H9 (cell line): ENCODE measurements around the gene EFCAB6. TPM values are rescaled to one million over a fixed set of nuclear protein-coding genes. Genes with fewer than 3 reads are reported as not detected.

ENCODE experiments used
- DNase-seq: peaks from one replicate; pipeline ENCODE4 v3.0.0-alpha.2; 2017
- H2AFZ ChIP-seq: one replicate; pipeline ENCODE4 v1.6.1; 2013; ENCODE audit warnings: mild to moderate bottlenecking, low read length, control low read depth, moderate library complexity
- H2AK5ac ChIP-seq: 2 replicates; pipeline ENCODE4 v1.6.1; 2013; ENCODE audit warnings: low read length, control low read depth, mixed read lengths; ENCODE audit not compliant: insufficient read length
- H2BK120ac ChIP-seq: one replicate; pipeline ENCODE4 v1.6.1; 2013; ENCODE audit warnings: low read depth, mild to moderate bottlenecking, low read length, control low read depth, inconsistent platforms; ENCODE audit not compliant: poor library complexity, severe bottlenecking
- H2BK12ac ChIP-seq: 2 replicates; pipeline ENCODE4 v1.6.1; 2013; ENCODE audit warnings: low read length, control low read depth, mixed read lengths, low read depth; ENCODE audit not compliant: insufficient read length
- H2BK15ac ChIP-seq: 2 replicates; pipeline ENCODE4 v1.6.1; 2013; ENCODE audit warnings: low read depth, low read length, control low read depth
- H2BK20ac ChIP-seq: one replicate; pipeline ENCODE4 v1.6.1; 2013; ENCODE audit warnings: low read depth, mild to moderate bottlenecking, low read length, control low read depth, inconsistent platforms; ENCODE audit not compliant: poor library complexity, severe bottlenecking
- H2BK5ac ChIP-seq: 2 replicates; pipeline ENCODE4 v1.6.1; 2013; ENCODE audit warnings: low read length, control low read depth, mixed read lengths; ENCODE audit not compliant: insufficient read length
- H3K14ac ChIP-seq: 2 replicates; pipeline ENCODE4 v1.6.1; 2013; ENCODE audit warnings: low read length, control low read depth; ENCODE audit not compliant: insufficient read depth
- H3K18ac ChIP-seq: 2 replicates; pipeline ENCODE4 v1.6.1; 2013; ENCODE audit warnings: low read depth, mild to moderate bottlenecking, mixed read lengths, low read length, control low read depth; ENCODE audit not compliant: insufficient read length
- H3K23ac ChIP-seq: 2 replicates; pipeline ENCODE4 v1.6.1; 2013; ENCODE audit warnings: low read length, control low read depth, mixed read lengths, low read depth; ENCODE audit not compliant: insufficient read length
- H3K23me2 ChIP-seq: 2 replicates; pipeline ENCODE4 v1.6.1; 2013; ENCODE audit warnings: low read depth, mild to moderate bottlenecking, mixed read lengths, low read length, control low read depth; ENCODE audit not compliant: insufficient read length, poor library complexity, severe bottlenecking
- H3K27ac ChIP-seq: 2 replicates; pipeline ENCODE4 v1.5.1; 2013; ENCODE audit warnings: low read length, control low read depth, mixed read lengths, low read depth; ENCODE audit not compliant: insufficient read length
- H3K27me3 ChIP-seq: 2 replicates; pipeline ENCODE4 v1.6.1; 2013; ENCODE audit warnings: low read length, control low read depth, inconsistent platforms; ENCODE audit not compliant: insufficient read depth
- H3K4ac ChIP-seq: 2 replicates; pipeline ENCODE4 v1.6.1; 2013; ENCODE audit warnings: low read depth, mild to moderate bottlenecking, control low read depth, inconsistent platforms, low read length, moderate library complexity
- H3K4me1 ChIP-seq: 2 replicates; pipeline ENCODE4 v1.6.1; 2013; ENCODE audit warnings: low read length, control low read depth, inconsistent platforms; ENCODE audit not compliant: insufficient read depth
- H3K4me2 ChIP-seq: 2 replicates; pipeline ENCODE4 v1.6.1; 2013; ENCODE audit warnings: low read length, control low read depth, mixed read lengths; ENCODE audit not compliant: insufficient read length, insufficient read depth
- H3K56ac ChIP-seq: 2 replicates; pipeline ENCODE4 v1.6.1; 2013; ENCODE audit warnings: low read depth, mild to moderate bottlenecking, mixed read lengths, low read length, control low read depth; ENCODE audit not compliant: insufficient read length
- H3K79me1 ChIP-seq: 2 replicates; pipeline ENCODE4 v1.6.1; 2013; ENCODE audit warnings: low read depth, mild to moderate bottlenecking, moderate library complexity, low read length, control low read depth, inconsistent platforms; ENCODE audit not compliant: insufficient read depth, poor library complexity, severe bottlenecking
- H3K79me2 ChIP-seq: 2 replicates; pipeline ENCODE4 v1.6.1; 2013; ENCODE audit warnings: low read length, control low read depth, inconsistent platforms; ENCODE audit not compliant: insufficient read depth
- H3K9ac ChIP-seq: 2 replicates; pipeline ENCODE4 v1.6.1; 2013; ENCODE audit warnings: low read length, control low read depth, mixed read lengths; ENCODE audit not compliant: insufficient read length; ENCODE audit errors: extremely low read depth
- H3K9me3 ChIP-seq: one replicate; pipeline ENCODE4 v1.6.1; 2013; ENCODE audit warnings: low read depth, low read length, inconsistent platforms; ENCODE audit not compliant: control insufficient read depth
- H3T11ph ChIP-seq: one replicate; pipeline ENCODE4 v1.6.1; 2013; ENCODE audit warnings: mild to moderate bottlenecking, low read length, control low read depth, inconsistent platforms
- H4K20me1 ChIP-seq: one replicate; pipeline ENCODE4 v1.6.1; 2013; ENCODE audit not compliant: control insufficient read depth, insufficient read length, insufficient read depth
- H4K5ac ChIP-seq: 2 replicates; pipeline ENCODE4 v1.6.1; 2013; ENCODE audit warnings: low read depth, mild to moderate bottlenecking, mixed read lengths, low read length, control low read depth; ENCODE audit not compliant: insufficient read length
- H4K8ac ChIP-seq: replicated peaks from 2 replicates; pipeline ENCODE4 v1.6.1; 2013; ENCODE audit warnings: low read length, control low read depth, mixed read lengths, low read depth; ENCODE audit not compliant: insufficient read length
- H4K91ac ChIP-seq: 2 replicates; pipeline ENCODE4 v1.6.1; 2013; ENCODE audit warnings: low read depth, mild to moderate bottlenecking, moderate library complexity, mixed read lengths, low read length, control low read depth; ENCODE audit not compliant: insufficient read length
- H3K27ac Mint-ChIP-seq, 3 experiments: 2 replicates in 2 of 3; 3 replicates in 1 of 3; pipeline ENCODE4 v1.8.0; 2020 to 2021; ENCODE audit warnings: mixed read lengths in 3 of 3, mild to moderate bottlenecking in 1 of 3, moderate library complexity in 1 of 3
- H3K27me3 Mint-ChIP-seq: 2 replicates; pipeline ENCODE4 v1.8.0; 2021; ENCODE audit warnings: low read depth, mild to moderate bottlenecking, moderate library complexity, mixed read lengths
- H3K36me3 Mint-ChIP-seq, 3 experiments: 2 replicates in 2 of 3; 3 replicates in 1 of 3; pipeline ENCODE4 v1.8.0; 2020 to 2021; ENCODE audit warnings: low read depth in 3 of 3, mixed read lengths in 3 of 3; ENCODE audit not compliant: insufficient read depth in 1 of 3
- H3K4me1 Mint-ChIP-seq, 2 experiments: 2 replicates each; pipeline ENCODE4 v1.8.0; 2020; ENCODE audit warnings: mixed read lengths in 2 of 2
- H3K4me3 Mint-ChIP-seq, 2 experiments: 2 replicates in 1 of 2; 3 replicates in 1 of 2; pipeline ENCODE4 v1.8.0; 2020 to 2021; ENCODE audit warnings: mild to moderate bottlenecking in 2 of 2, mixed read lengths in 2 of 2, moderate library complexity in 1 of 2
- H3K9me3 Mint-ChIP-seq, 2 experiments: 2 replicates in 1 of 2; 3 replicates in 1 of 2; pipeline ENCODE4 v1.8.0; 2020; ENCODE audit warnings: mild to moderate bottlenecking in 2 of 2, mixed read lengths in 2 of 2, moderate library complexity in 1 of 2
- WGBS: extraction: QIAGEN DNeasy Blood & Tissue Kit; methylation state at CpG from one replicate; pipeline ENCODE4 v1.1.7; 2013; ENCODE audit warnings: missing lambda C conversion rate, low lambda C conversion rate, mixed read lengths; ENCODE audit not compliant: insufficient read length; ENCODE audit errors: extremely low coverage; 5-methylcytosine and 5-hydroxymethylcytosine counted together
- total RNA-seq: library from RNA; stranded (reverse); gene quantifications from 2 replicates; pipeline ENCODE4 v1.2.1, GENCODE V29; 2021
- TF ChIP-seq, protein P1 (sequence below): fragments of 200-600 bp; sonication (generic); conservative IDR thresholded peaks from 3 replicates; pipeline ENCODE4 v1.8.0; 2021; ENCODE audit warnings: antibody characterized with exemption, mild to moderate bottlenecking

Gene EFCAB6
- total RNA-seq, 1 experiment from 2014 or later = 0.31 TPM

DNA sequence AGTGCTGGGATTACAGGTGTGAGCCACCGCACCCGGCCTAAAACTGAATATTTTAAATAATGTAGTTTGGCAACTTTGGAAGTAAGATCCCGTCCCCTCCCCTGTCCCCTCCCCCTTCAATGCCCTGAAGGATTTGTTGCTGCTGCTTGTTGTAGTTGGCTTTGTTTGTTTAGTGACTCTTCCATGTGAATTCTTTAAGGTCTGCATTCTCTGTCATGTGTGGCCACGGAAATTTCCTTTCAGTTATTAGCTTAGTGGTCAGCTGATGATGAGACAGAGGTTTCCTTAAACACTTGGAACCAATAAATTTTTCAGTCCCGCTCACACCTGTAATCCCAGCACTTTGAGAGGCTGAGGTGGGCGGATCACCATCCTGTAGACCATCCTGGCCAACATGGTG is 290.4 kb downstream of the EFCAB6 start:
- Histone ChIP-seq H3K27me3 (no peaks in the 10 kb centered on the region), H3K23ac (no peak overlapping the region), H4K5ac (no peak overlapping the region), H2BK5ac (no peak overlapping the region), H3K4me1 (no peaks in the 10 kb centered on the region), H2BK15ac (no peak overlapping the region), H2BK120ac (no peak overlapping the region), H4K20me1 (no peaks in the 10 kb centered on the region), H2BK12ac (no peak overlapping the region), H3K4ac (no peak overlapping the region), H3K79me2 (no peaks in the 10 kb centered on the region), H3K56ac (no peak overlapping the region), H3K14ac (no peak overlapping the region), H3K79me1 (no peaks in the 10 kb centered on the region), H2BK20ac (no peak overlapping the region), H3K27ac (no peak overlapping the region), H3K23me2 (no peaks in the 10 kb centered on the region), H3K4me2 (no peak overlapping the region), H3K9ac (no peak overlapping the region), H2AFZ (no peak overlapping the region), H3K9me3 (no peaks in the 10 kb centered on the region), H3K18ac (no peak overlapping the region), H2AK5ac (no peak overlapping the region), H3T11ph (no peak overlapping the region), H4K8ac (no peak overlapping the region), H4K91ac (no peak overlapping the region)
- no peak for DNase-seq
- Mint-ChIP-seq H3K27ac (no peak overlapping the region), H3K36me3 (no peaks in the 10 kb centered on the region), H3K27me3 (no peaks in the 10 kb centered on the region), H3K9me3 (no peaks in the 10 kb centered on the region), H3K4me1 (no peaks in the 10 kb centered on the region), H3K4me3 (no peak overlapping the region)
- TF ChIP-seq, protein P1, sequence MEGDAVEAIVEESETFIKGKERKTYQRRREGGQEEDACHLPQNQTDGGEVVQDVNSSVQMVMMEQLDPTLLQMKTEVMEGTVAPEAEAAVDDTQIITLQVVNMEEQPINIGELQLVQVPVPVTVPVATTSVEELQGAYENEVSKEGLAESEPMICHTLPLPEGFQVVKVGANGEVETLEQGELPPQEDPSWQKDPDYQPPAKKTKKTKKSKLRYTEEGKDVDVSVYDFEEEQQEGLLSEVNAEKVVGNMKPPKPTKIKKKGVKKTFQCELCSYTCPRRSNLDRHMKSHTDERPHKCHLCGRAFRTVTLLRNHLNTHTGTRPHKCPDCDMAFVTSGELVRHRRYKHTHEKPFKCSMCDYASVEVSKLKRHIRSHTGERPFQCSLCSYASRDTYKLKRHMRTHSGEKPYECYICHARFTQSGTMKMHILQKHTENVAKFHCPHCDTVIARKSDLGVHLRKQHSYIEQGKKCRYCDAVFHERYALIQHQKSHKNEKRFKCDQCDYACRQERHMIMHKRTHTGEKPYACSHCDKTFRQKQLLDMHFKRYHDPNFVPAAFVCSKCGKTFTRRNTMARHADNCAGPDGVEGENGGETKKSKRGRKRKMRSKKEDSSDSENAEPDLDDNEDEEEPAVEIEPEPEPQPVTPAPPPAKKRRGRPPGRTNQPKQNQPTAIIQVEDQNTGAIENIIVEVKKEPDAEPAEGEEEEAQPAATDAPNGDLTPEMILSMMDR = no peak
- WGBS = no CpG with 5 or more reads among the region's 6 CpGs
